GM19324 (cell line): ENCODE measurements around the gene IFNGR2.
A peak's percentile ranks its signal among the peaks of the same experiment; 100 is the strongest.

Experiments
- ATAC-seq: cut with Tn5 transposase; IDR thresholded peaks from one replicate; pipeline ENCODE4 v1.9.1; 2021; ENCODE audit warnings: mild to moderate bottlenecking, moderate library complexity; ENCODE audit not compliant: unreplicated experiment, low FRiP score

IFNGR2 gene

GRCh38 chr21:33479679-33480480 lies 76.7 kb downstream of the IFNGR2 start, which contains the start of gene TMEM50B:
Gene TMEM50B, minus strand, starts transcription at chr21:33479974. Its CDS starts 11,089 bp downstream, at chr21:33468885.
- ATAC-seq, result peak; percentile 92

- ATAC-seq, result no peak
Observed at GRCh38 chr21:33480481-33481103, 77.4 kb downstream of the IFNGR2 start.

GRCh38 chr21:33481314-33481943 lies 78.2 kb downstream of the IFNGR2 start:
- ATAC-seq, result no peak
